Measurements from ENCODE around the gene COPG2.

Gene COPG2

DNA sequence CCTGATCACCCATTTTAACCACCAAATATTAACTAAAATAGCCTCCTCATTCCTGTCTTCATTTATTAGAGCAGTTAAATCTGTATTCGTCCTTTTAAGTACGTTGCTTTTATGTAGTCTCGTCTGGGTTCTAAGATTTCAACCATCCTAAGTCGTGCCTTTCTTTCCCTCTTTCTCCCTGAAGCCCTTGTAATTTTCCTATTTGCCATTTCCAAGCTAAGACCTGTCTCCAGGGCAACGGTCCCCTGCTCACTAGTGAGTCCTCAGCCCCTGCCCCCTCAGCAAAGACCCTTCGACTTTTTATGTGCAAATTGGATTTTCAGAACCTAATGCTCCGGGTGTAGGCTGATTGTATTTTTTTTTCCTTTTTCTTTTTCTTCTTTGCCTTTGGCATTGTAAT is 192.8 kb downstream of the COPG2 start:
- no peak for DNase-seq

DNA sequence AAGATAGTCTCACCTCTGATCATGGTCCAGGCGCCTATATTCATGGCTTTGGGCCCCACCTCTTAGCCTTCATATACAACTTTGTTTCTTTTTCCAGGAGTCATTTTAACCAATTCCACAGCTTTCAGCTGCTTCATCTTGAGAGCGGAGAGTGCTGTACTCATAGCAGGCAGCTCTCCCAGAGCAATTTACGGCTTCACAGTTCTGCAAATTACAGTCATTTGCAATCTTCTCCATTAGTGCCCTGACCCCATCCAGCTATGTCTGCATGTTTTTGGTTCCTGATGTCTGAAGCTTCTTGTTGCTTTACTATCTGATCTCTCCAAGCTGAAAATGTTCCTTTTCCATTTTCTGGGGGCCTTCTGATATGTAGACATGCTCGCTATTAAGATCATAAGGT is 194.7 kb downstream of the COPG2 start:
- no peak for DNase-seq

DNA sequence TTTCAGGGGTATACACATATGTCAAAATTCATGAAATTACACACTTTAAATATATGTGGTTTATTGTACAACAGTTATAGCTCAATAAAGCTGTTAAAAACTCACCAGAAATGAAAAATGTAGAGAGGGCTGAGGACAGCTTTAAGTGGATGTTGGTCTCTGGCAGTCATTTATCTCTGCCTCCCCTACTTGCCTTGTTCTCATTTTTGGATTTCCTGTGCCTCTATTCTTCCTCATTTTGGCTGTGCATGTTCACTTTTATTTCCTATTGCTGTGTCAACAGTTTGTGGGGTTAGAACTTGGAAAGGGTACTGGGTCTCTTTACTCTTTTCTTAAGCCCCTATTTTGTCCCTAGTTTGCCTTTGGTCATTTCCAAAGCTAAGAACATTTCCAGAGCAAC is 195.3 kb downstream of the COPG2 start:
- DNase-seq = no peak

DNA sequence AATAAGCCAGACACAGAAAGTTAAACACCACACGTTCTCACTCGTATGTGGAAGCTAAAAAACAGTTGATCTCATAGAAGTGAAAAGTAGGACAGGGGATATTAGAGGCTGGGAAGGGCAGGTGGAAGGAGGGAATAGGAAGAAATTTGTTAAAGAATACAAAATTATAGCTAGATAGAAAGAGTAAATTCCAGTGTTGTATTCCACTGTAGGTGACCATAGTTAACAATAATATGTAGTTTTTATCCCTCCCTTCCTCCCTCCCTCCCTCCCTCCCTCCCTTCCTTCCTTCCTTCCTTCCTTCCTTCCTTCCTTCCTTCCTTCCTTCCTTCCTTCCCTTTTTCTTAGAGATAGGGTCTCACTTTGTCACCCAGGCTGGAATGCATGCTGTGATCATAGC is 196.6 kb downstream of the COPG2 start:
- no peak for DNase-seq

DNA sequence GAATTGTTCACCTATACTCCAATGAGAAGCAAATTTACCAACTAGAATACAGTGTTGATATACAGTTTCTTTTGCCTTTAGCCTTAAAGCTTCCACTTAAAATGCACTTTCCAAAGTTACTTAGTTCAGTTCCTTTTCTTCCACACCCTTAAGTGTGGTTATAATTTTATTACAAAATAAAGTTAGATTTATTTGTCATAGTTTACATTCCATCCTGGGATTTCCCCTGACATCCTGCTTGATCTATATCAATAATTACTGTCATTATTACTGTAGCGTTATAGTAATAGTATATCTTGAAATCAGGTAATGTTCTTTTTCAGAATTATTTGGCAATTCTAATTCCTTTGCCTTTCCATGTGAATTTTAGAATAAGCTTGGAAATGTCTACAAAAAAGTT is 199.9 kb downstream of the COPG2 start:
- DNase-seq = no peak

DNA sequence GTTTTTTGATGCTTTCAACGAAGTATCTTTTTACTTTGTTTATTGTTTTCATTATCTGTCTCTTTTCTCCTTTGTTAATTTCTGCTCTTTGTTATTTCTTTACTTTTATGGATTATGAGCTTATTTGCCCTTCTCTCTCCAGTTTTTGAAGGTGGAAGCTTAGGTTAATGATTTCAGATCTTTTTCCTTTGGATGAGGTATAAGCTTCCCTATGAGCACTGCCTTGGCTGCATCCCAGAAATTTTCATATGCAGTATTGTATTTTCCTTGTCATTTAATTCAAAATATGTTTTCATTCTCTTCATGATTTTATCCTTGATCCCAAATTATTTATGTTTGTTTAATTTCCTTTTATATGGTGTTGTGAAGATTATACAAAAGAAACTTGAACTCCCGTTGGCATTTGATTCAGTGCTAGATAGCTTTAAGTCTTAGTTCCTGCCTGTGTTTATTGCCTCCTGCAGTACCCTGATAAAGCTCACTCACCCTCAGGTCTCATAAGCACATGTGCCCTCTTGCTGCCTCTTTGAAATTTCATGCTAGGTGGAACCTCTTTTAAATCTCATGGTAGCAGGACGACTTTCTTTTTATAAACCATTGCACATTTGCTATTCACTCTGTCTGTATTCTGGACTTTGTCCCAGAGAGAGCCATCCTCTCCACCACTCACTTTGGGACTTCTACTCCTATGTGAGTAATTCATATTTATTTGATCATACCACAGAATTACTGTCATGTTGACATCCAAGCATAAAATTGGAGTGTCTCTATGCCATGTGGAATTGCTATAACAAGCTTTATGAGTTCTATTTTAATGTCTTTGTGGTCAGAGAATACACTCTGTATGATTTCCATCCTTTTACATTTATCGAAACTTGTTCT is 204.8 kb downstream of the COPG2 start:
- no peak for DNase-seq

DNA sequence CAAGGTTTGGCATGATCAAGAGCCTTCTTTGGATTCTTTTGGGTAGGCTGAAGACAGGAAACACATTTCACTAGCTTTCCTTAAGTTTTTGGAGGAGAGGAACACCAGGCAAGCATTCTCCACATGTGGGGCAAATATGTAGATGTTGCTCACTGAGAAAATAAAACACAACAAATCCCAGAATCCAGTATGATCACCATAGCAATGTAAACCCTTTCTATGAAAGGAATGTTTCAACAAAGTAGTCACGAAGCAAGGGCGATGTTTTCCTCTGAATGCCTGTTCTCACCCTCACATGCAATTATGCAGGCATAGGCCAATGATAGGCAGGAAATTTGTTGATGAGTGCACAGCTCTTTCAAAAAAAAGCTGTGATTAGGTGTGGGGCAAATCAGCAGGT is 207.3 kb downstream of the COPG2 start:
- no peak for DNase-seq

DNA sequence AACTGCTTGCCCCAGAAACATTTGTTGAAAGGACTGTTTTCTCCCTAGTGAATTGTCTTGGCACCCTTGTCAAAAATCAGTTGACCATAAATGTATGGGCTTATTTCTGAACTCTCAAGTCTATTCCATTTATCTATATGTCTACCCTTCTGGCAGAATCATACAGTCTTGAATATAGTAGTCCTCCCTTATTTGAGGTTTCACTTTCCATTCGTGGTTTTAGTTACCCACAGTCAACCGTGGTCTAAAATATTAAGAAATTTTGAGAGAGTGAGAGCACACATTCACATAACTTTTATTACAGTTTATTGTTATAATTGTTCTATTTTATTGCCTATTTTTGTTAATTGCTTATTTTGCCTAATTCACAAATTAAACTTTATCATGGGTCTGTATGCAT is 210.3 kb downstream of the COPG2 start:
- DNase-seq = no peak
